SK-N-MC (cell line): ENCODE results near the gene CABP5.

Experiments
- EZH2 ChIP-seq: fragments of 200-600 bp; sonication (generic); IDR thresholded peaks from one replicate; pipeline ENCODE4 v1.6.1; 2017; ENCODE audit warnings: antibody characterized with exemption
- FOXP2 ChIP-seq: optimal IDR thresholded peaks from 2 replicates; pipeline ENCODE3; 2011; ENCODE audit warnings: mild to moderate bottlenecking, moderate library complexity; ENCODE audit not compliant: insufficient read depth; ENCODE audit errors: extremely low read length, control extremely low read depth
- POLR2AphosphoS5 ChIP-seq: IDR thresholded peaks from 2 replicates; pipeline ENCODE4 v1.6.1; 2012; ENCODE audit warnings: mild to moderate bottlenecking, low read depth, low read length, borderline replicate concordance

- TF ChIP-seq POLR2AphosphoS5 (peak; percentile 14; the same call in 1 of the 2 replicates), FOXP2 (no peak), EZH2 (no peak)
Observed at GRCh38 chr19:48090281-48090802, 46.5 kb upstream of the CABP5 start.
